NCI-H2196 (cell line): ENCODE data around the gene TAAR1.
"Not testable (repeated sequence)": the region's sequence is repeated elsewhere in the genome, so short reads cannot be mapped to it uniquely, and the experiment has no call there.

ENCODE experiments used
- DNase-seq: peaks from one replicate; lab custom pipeline; 2025; ENCODE audit not compliant: unreplicated experiment; lab: John Stamatoyannopoulos, UW

The TAAR1 gene, protein sequence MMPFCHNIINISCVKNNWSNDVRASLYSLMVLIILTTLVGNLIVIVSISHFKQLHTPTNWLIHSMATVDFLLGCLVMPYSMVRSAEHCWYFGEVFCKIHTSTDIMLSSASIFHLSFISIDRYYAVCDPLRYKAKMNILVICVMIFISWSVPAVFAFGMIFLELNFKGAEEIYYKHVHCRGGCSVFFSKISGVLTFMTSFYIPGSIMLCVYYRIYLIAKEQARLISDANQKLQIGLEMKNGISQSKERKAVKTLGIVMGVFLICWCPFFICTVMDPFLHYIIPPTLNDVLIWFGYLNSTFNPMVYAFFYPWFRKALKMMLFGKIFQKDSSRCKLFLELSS

DNA sequence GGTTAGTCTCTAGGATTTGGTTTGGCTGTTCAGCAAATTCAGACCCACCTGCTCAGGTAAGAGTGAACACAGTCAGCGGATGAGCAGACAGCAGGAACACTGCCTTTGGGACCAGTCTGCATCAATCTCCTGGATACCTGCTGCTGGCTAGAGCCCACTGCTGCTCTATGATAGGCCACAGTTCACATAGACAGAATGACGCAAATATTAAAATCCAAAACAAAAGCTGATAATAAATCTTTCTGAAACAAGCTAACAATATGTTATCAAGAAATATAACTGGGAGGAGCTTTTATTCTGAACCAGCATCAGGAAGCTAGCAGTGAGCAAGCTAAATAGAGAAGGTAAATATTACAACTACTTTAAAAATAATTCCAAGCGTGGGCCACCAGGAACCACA lies at the start of gene TAAR1:
Gene TAAR1 (minus strand): TSS at position 101 of the 400 bp plus-strand sequence. CDS start 13,179 bp downstream, outside the sequence.
- no peak for DNase-seq

DNA sequence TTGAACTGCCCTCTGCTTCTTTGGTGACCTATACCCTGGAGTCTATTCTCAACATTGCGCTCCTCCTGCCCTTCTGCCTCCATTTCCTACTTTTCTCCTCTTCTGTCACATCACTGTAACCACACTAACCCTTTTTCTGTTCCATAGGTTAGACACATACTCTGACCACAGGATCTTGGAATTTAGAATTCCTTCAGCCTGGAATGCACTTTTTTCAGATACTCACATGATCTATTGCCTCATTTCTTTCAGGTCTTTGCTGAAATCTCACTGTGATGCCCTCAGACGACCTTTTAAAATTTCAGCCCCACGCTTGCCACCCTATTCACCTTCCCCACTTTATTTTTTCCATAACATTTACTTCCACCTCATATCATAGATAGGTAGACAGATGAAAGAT lies 49.8 kb upstream of the TAAR1 start:
- no peak for DNase-seq

DNA sequence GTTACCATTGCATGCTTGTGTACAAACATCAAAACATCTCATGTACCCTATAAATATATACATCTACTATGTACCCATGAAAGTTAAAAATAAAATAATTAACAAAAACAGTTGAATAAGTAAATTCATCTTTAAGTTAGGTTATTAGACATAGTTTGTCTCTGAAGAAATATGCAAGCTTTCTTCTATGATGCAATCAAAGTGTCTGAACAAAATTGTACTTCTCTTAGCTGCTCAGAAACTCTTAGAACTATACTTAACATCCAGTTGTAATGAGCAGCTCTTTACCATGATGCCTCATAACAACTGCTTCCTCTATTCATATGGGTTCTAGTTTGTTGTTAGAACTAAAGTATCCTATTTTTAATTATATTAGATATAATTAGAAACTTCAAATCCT lies 49.0 kb upstream of the TAAR1 start:
- no peak for DNase-seq

DNA sequence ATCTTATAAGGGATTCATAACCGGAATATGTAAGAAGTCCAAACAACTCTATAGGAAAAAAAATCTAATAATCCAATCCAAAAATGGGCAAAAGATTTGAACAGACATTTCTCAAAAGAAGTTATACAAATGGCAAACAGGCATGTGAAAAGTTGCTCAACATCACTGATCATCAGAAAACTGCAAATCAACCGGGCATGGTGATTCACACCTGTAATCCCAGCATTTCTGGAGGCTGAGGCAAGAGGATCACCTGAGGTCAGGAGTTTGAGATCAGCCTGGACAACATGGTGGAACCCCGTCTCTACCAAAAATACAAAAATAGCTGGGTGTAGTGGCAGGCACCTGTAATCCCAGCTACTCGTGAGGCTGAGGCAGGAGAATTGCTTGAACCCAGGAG lies 47.8 kb upstream of the TAAR1 start:
- not testable (repeated sequence) for DNase-seq

DNA sequence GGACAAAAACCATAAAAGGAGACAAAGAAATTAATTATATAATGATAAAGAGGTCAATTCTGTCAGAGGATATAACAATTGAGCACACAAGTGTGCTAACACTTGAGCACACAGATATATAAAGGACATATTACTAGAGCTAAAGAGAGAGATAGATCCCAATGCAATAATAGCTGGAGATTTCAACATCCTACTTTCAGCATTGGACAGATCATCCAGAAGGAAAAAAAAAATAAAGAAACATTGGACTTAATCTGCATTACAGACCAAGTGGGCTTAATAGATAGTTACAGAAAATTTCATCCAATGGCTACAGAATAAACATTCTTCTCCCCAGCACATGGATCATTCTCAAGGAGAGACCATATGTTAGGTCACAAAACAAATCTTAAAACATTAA lies 45.0 kb upstream of the TAAR1 start:
- DNase-seq: no peak

DNA sequence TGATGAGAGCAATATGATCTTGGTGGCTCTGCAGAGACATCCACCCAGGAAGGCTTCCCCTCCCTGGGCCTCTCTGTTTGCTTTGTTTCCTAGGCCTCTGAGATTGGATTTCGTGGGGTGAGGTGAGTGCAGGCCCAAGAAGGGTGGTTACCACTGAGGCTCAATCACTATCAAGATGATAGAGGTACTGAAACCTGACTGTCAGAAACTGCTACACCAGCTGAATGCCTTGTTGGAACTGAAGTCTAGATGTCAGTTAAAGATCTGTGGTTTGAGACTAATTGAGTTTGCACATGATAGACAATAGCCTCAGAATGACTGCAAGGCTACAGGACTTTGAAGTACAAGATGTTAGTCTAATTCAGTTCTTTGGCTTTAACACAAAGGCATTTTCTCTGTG lies 39.6 kb upstream of the TAAR1 start:
- DNase-seq: no peak

DNA sequence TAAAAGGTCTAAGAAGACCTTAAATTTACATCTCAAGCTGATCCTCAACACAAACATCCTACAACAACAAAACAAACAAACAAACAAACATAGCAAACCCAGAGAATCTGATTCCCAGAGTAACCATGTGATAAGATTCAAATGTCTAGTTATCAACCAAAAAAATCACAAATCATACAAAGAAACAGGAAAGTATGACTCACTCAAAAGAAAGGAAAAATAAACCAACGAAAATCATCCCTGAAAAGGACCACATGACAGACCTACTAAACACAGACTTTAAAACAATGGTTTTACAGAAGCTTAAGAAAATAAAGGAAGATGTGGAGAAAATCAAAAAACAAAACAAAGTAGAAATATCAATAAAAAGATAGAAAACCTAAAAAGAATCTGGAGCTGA lies 36.8 kb upstream of the TAAR1 start:
- DNase-seq: no peak

DNA sequence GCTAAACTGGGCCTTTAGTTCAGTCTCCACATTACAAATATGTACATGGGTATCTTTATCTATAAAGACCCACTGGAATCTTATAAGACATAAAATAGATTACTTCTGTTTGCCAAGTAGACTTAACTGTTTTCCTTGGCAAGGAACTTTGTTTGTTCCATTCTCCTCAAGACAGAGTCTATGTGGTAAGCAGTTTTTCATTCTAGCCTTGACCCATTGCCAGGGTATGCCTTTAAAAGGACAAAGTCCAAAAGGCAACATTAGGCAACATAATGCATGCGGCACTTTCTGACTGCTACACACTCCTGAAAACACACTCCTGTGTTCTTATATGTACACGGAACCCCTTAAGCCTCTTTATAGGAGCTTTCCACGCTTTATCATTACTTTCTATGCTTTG lies 34.5 kb upstream of the TAAR1 start:
- DNase-seq: no peak

DNA sequence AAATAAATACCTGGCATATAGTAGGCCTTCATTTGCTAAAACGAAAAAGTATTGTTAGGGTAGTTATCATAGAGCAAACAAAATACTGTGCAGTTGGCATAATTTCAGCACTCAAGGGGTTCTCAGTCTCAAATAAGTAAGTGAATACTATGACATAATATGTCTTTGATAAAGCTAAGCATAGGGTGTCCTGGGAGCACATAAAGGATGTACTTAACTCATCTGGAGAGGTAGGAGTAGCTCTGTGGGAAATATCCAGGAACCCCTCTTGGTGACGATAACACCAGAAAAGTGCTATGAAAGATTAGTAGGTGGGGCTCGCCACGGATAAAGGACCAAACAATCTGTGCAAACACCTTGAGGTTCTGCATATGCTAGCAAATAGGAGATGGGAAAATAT lies 31.7 kb upstream of the TAAR1 start:
- no peak for DNase-seq

DNA sequence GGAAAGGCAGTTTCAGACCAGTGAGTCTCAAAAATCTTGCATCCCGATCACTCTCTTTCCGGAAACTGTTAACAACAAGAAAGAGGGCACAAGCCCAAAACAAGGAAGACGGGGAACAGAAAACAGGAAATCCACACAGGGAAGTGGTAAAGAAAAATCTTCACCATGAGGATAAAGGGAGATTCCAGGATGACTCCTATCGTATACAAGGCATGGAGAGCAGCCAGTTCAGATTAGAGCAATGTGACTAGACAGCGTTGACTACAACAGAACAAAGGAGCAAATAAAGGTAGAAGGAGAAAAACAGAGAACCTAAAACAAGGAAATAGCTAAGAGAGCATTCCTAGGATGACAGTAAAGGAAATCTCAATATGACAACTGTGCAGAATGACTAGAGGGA lies 28.3 kb upstream of the TAAR1 start:
- no peak for DNase-seq

DNA sequence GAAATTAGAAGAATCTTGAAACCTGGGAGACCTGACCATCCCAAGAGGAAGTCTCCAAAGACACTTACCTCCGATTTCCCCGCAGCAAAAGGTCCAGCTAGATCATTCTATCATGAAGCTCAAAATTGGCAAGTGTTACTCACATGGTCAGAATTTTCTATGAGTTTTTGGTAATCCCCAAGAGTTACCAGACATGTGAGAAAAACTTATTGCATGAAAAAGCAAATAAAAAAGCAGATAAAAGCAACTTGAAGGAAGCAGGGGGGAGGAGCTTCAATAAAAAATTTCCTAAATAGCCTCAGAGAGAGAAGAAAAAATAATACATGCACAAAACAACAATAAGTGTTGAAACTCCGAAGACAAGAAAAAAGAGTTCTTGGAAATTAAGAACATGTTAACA lies 27.5 kb upstream of the TAAR1 start:
- no peak for DNase-seq

DNA sequence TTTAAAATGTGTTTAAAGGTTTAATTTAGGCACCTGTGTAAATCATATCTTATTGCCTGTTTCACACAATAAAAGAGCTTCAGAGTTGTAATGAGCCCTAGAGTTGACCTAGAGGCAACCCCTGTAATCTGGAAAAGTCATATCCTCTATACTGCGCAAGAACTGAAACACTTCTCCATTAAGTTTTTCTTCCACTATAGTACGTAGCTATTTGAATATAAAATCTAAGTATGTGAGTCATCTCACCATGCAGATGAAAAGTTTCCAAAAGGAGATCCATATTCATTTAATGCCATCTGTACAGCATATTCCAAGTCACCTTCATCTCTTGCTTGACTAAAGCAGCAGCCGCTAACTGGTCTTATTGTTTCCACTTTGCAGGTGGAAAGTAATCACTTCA lies 26.0 kb upstream of the TAAR1 start:
- no peak for DNase-seq

DNA sequence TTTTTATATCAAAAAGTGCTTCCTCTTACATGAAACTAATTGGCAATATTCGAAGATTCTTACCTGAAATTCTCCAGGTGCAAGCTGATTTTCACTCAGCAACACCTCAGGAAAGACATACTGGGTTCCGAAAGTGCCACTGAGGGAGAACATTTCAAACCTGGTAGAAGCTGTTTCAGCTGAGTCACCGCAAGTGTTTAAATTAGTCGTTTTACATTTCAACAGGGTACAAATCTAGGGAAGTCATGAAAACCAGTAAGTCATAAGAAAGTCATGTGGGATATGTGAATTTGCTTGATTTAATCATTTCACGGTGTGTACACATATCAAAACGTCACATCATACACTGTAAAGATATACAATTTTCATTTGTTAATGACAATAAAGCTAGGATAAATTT lies 25.3 kb upstream of the TAAR1 start:
- no peak for DNase-seq

DNA sequence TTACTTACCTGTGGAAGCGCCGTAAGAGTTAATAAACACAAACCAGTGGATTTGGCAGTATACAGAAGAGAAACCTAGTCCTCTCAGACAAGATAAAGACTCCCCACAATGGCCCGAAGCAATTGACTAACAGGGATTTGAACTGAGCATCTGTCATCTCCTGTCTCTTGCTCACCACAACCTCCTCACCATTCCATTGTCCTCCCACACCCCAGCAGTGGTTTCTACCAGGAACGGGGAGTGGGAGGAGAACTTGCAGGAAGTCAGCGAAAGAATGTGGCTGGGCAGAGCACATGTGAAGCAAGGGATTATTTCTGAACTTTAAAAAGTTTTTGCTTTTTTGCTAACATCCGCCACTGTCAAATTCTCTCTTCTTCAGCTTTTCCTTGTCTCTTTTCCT lies 24.6 kb upstream of the TAAR1 start:
- no peak for DNase-seq

DNA sequence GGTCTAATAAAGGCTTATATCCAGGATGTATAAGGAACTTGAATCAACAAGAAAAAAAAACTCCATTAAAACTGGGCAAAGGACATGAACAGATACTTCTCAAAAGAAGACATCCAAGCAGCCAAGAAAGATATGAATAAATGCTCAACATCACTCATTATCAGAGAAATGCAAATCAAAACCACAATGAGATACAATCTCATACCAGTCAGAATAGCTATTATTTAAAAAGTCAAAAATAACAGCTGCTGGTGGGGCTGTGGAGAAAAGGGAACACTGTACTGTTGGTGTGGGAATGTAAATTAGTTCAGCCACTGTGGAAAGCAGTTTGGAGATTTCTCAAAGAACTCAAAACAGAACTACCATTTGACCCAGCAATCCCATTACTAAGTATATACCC lies 20.1 kb upstream of the TAAR1 start:
- DNase-seq: not testable (repeated sequence)

DNA sequence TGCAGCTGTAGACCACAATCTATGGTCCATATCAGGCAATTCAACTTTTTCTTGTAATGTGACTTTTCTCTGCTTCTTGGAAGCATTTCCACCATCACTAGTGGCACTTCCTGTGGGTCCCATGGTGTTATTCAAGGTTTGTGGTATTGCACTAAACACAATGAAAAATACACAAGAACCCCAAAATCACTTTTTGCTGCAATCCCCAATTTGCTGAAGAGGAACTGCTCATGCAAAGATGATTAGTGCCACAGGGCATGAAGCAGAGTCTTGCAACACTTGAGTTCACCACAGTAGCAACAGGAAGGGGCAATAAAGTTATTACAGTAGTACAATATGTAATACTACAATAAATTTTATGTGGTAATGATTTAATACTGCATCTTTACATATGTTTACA lies 16.8 kb upstream of the TAAR1 start:
- no peak for DNase-seq

DNA sequence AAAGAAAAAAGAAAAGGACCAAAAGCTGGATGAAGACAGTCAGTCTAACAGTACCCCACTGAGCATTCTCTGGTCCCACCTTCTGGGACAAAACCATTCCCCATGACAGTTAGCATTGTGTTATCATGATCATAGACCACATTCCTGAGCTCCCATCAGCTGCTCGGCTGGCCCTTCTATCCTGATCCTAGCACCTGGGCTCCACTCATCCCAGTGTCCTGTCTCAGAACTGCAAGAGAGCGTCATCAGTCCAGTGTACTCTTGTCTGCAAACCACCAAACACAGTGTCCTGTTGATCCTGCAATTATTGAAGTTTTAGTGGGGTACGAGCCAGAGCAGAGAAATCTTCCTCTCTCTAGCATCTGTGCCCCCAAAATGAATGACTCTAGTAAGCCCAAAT lies 16.0 kb upstream of the TAAR1 start:
- no peak for DNase-seq

DNA sequence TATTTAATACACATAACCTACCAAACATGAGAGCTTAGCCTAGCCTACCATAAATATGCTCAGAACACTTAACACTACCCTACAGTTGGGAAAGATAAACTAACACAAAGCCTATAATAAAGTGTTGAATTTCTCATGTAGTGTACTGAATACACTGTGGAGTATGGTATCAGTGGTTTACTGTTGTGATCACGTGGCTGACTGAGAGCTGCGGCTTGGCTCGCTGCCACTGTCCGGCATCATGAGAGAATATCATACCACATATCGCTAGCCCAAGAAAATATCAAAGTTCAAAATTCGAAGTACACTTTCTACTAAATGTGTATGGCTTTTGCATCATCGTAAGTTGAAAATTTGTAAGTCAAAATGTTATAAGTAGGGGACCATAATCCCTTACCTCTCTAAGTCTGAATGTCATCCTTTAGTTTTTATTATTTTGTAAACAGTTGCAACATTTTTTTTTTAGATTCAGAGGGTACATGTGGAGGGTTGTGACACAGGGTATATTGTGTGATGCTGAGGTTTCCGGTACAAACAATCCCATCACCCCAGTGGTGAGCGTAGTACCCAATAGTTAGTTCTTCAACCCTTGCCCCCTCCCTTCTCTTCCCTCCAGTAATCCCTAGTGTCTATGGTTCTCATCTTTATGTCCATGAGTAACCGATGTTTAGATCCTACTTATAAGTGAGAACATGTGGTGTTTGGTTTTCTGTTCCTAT lies 14.6 kb upstream of the TAAR1 start:
- peak; percentile 12 for DNase-seq

DNA sequence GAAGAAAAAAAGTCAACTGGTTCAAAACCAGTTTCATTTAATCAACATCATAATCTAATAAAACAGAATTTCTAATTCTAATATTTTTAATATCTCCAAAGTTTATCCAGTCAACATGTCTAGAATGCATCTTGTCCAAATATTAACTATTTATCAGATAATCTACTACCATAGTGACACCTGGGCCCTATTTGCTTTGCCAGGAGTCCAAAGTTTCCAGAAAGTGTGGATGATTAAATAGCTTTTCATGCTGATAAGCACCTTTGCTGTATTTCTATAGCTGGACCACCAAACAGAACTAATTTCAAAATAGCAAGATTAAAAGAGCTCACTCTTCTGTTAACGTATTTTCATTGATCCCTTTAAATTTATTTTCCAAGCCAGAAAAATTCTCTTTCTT lies 12.3 kb upstream of the TAAR1 start:
- DNase-seq: no peak

DNA sequence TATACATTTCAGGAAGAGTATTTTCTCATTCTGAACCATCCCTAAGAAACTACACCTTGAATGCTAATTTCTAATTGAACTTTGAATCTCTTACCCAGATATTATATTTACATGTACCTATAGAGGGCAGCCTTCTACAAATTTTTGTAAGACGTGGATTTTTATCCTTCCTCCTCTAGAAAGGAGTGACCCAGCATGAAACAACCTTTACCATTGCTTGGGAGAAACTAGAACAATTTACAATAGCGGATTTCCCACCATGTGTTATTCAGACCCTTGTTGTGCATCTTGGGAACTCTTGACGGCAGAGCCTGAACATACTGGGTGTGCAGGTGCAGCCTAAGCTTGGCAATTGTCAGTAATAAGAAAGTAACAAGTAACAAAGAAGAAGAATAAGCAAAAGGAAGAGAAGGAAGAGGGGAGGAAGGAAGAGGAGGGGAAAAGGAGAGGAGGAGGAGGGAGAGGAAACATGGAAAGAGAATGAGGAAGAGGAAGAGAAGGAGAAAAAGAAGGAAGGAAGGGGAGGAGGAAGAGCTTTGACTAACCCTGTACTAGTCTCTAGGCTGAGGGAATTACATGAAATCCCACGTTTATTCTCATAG lies 10.8 kb upstream of the TAAR1 start:
- DNase-seq: peak; percentile 43

DNA sequence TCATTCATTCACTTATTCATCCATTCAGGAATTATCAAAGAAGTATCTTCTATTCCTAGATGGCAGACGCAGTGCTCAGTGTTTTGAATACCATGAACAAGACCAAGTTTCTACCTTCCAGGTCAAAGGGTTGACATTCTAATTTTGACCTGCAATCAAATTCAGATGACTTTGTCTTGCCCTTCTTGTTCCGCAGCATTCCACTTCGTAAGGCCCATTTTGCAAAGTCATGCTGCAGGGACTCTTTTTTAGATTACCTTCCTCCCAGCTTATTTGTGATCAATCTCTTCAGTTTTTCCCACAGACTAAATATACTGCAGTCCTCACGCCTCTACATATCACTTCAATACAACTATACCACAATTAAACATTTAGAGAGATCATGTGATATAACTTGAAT lies 7.1 kb upstream of the TAAR1 start:
- no peak for DNase-seq

DNA sequence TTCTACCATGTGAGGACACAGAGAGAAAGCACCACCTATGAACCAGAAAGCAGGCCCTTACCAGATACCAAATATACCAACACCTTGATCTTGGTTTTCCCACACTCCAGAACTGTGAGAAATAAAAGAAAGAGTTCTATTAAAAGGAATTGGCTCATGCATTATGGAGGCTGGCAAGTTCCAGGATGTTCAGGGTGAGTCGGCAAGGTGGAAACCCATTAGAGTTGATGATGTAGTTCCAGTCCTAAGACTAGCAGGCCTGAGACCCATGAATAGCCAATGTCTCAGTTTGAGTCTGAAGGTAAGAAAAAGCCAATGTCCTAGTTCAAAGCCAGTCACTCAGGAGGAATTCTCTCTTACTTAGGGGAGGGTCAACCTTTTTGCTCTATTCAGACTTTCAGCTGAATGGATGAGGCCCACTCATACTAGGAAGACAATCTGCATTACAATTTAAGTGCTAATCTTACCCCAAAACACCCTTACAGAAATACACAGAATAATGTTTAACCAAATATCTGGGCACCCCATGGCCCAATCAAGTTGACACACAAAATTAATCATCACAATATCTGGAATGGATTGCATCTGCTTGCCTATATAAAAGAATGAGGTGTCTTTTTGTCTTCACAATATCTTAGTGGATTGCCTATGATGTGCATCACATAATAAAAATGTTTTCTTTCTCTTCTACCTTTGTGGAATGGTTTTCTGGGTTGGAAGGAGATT lies 5.5 kb upstream of the TAAR1 start:
- no peak for DNase-seq
